Activated CD4-positive, alpha-beta memory T cell treated with anti-CD3 and anti-CD28 coated beads, Interleukin-2, amount 10 ng/mL, durations not matched to agents 7 days and 5 days (primary cell): Measurements from ENCODE around the gene DNM2. TPM values are rescaled to one million over a fixed set of nuclear protein-coding genes. Genes with fewer than 3 reads are reported as not detected.

Experiments
- CTCF ChIA-PET: fragments of 350-600 bp; sonication (Branson Sonifier 250); formaldehyde crosslinking; loops from one replicate; lab custom pipeline; 2021; ENCODE audit warnings: antibody characterized with exemption, inconsistent platforms; lab: Charles Lee
- POLR2A ChIA-PET: fragments of 350-600 bp; sonication (Branson Sonifier 250); formaldehyde crosslinking; loops from one replicate; lab custom pipeline; 2021; ENCODE audit warnings: antibody characterized with exemption; lab: Charles Lee
- DNase-seq: peaks from one replicate; pipeline ENCODE4 v3.0.0-alpha.2; 2020
- H3K27ac Mint-ChIP-seq: one replicate; pipeline ENCODE4 v1.8.0; 2021; ENCODE audit warnings: mild to moderate bottlenecking, mixed read lengths
- H3K27me3 Mint-ChIP-seq: one replicate; pipeline ENCODE4 v1.8.0; 2021; ENCODE audit warnings: mixed read lengths
- H3K36me3 Mint-ChIP-seq: one replicate; pipeline ENCODE4 v1.8.0; 2021; ENCODE audit warnings: low read depth, mixed read lengths
- H3K4me1 Mint-ChIP-seq: one replicate; pipeline ENCODE4 v1.8.0; 2021; ENCODE audit warnings: mixed read lengths
- H3K4me3 Mint-ChIP-seq: one replicate; pipeline ENCODE4 v1.8.0; 2021; ENCODE audit warnings: mild to moderate bottlenecking, mixed read lengths
- H3K9me3 Mint-ChIP-seq: one replicate; pipeline ENCODE4 v1.8.0; 2021; ENCODE audit warnings: mixed read lengths
- total RNA-seq, 2 experiments: library from RNA; stranded (reverse); gene quantifications; one replicate each; pipeline ENCODE4 v1.2.3, GENCODE V29; 2021

The DNM2 gene
- total RNA-seq, 2 experiments from 2014 or later: 277 to 288 TPM

DNA sequence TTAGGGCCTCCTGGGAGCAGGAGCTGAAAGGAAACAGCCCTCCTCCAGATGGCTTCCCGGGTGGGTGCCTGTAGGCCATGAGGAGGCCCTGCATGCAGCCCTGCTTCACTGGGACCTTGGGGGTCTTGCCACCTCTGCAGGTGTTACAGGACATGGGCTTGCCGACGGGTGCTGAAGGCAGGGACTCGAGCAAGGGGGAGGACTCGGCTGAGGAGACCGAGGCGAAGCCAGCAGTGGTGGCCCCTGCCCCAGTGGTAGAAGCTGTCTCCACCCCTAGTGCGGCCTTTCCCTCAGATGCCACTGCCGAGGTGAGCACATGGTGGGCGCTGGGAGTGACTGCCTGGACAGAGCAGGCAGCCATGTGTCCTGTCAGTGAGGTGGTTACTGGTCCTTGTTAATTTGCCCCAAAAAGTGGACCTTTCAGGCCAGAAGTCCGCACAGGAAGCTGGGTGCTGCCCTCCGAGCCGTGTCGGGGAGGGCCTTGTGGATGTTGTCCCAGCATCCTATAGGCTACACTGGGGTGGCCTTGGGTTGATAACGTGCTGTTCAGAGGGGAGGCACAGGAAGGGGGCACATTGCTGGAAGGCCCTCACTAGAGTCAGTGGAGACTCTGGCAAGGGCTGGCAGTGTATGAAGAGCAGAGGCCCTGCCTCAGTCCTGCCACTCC, 35.3 kb upstream of the DNM2 start:
- no peaks in the 10 kb centered on the region for H3K4me1 Mint-ChIP-seq
- no peak overlapping the region for H3K27ac Mint-ChIP-seq
- peaks cover 72% of the 10 kb centered on the region for H3K36me3 Mint-ChIP-seq
- H3K9me3 Mint-ChIP-seq: no peaks in the 10 kb centered on the region
- ChIA-PET POLR2A (interaction anchor here (0.9 to 1.5 kb wide), 2 partner anchors 11 to 13 kb away, joined by 4 read pairs; no protein-coding TSS in a partner anchor), CTCF (no interaction called here)
- H3K27me3 Mint-ChIP-seq: no peaks in the 10 kb centered on the region
- H3K4me3 Mint-ChIP-seq: no peak overlapping the region
- no peak for DNase-seq

DNA sequence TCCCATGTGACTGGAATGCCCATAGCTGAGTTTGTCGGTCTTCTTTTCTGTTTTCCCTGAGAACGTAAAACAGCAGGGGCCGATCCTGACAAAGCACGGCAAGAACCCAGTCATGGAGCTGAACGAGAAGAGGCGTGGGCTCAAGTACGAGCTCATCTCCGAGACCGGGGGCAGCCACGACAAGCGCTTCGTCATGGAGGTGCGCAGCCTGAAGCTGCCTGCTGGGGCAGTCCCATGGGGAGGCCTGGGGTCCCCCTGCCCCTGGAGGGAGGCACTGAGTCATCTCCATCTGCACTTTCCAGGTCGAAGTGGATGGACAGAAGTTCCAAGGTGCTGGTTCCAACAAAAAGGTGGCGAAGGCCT, 34.8 kb upstream of the DNM2 start:
- Mint-ChIP-seq H3K27me3 (no peaks in the 10 kb centered on the region), H3K4me3 (no peak overlapping the region), H3K4me1 (no peaks in the 10 kb centered on the region), H3K36me3 (peaks cover 72% of the 10 kb centered on the region), H3K27ac (no peak overlapping the region), H3K9me3 (no peaks in the 10 kb centered on the region)
- ChIA-PET CTCF (no interaction called here), POLR2A (interaction anchor here (0.9 to 1.5 kb wide), 2 partner anchors 11 to 13 kb away, joined by 4 read pairs; no protein-coding TSS in a partner anchor)
- DNase-seq: no peak

GRCh38 chr19:10683582-10683981, 34.3 kb upstream of the DNM2 start:
- no peaks in the 10 kb centered on the region for H3K27me3 Mint-ChIP-seq
- H3K4me3 Mint-ChIP-seq: no peak overlapping the region
- no peak overlapping the region for H3K27ac Mint-ChIP-seq
- no peaks in the 10 kb centered on the region for H3K9me3 Mint-ChIP-seq
- ChIA-PET POLR2A (no interaction called here), CTCF (no interaction called here)
- H3K36me3 Mint-ChIP-seq: peaks cover 71% of the 10 kb centered on the region
- no peak for DNase-seq
- no peaks in the 10 kb centered on the region for H3K4me1 Mint-ChIP-seq

DNA sequence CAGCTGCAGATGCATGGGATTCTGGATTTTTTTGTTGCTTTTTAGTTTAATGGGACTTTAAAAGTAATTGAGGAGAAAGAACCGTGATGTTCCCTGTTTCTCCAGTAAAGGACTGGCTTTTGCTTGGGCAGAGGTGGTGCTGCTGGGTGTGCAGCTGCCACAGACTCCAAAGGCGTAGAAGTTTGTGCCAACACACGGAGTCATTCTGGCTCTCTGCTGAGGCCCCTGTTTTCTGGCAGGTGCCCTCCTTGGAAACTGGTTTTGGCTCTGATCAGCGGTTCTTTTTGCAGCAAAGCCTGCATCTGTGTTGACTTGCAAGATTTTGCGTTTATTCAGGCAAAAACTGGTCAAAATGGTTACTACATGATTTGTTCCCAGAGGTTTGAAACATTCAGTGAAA, 32.7 kb upstream of the DNM2 start:
- H3K27me3 Mint-ChIP-seq: no peaks in the 10 kb centered on the region
- ChIA-PET POLR2A (interaction anchor here (1.1 kb wide), 1 partner anchor 10 kb away, joined by 3 read pairs; no protein-coding TSS in a partner anchor), CTCF (no interaction called here)
- peaks cover 69% of the 10 kb centered on the region for H3K36me3 Mint-ChIP-seq
- no peaks in the 10 kb centered on the region for H3K4me1 Mint-ChIP-seq
- H3K27ac Mint-ChIP-seq: no peak overlapping the region
- H3K4me3 Mint-ChIP-seq: no peak overlapping the region
- H3K9me3 Mint-ChIP-seq: no peaks in the 10 kb centered on the region
- DNase-seq: no peak

- Mint-ChIP-seq H3K4me3 (no peak overlapping the region), H3K36me3 (peaks cover 74% of the 10 kb centered on the region), H3K4me1 (no peaks in the 10 kb centered on the region), H3K27me3 (no peaks in the 10 kb centered on the region), H3K27ac (no peak overlapping the region), H3K9me3 (no peaks in the 10 kb centered on the region)
- no peak for DNase-seq
- POLR2A ChIA-PET: interaction anchor here (1.3 kb wide), 1 partner anchor 106 kb away, joined by 3 read pairs; no protein-coding TSS in a partner anchor
- CTCF ChIA-PET: interaction anchor here (0.6 kb wide), 1 partner anchor 42 kb away, joined by 4 read pairs; no protein-coding TSS in a partner anchor
Measured at GRCh38 chr19:10686193-10686592, 31.7 kb upstream of the DNM2 start.

DNA sequence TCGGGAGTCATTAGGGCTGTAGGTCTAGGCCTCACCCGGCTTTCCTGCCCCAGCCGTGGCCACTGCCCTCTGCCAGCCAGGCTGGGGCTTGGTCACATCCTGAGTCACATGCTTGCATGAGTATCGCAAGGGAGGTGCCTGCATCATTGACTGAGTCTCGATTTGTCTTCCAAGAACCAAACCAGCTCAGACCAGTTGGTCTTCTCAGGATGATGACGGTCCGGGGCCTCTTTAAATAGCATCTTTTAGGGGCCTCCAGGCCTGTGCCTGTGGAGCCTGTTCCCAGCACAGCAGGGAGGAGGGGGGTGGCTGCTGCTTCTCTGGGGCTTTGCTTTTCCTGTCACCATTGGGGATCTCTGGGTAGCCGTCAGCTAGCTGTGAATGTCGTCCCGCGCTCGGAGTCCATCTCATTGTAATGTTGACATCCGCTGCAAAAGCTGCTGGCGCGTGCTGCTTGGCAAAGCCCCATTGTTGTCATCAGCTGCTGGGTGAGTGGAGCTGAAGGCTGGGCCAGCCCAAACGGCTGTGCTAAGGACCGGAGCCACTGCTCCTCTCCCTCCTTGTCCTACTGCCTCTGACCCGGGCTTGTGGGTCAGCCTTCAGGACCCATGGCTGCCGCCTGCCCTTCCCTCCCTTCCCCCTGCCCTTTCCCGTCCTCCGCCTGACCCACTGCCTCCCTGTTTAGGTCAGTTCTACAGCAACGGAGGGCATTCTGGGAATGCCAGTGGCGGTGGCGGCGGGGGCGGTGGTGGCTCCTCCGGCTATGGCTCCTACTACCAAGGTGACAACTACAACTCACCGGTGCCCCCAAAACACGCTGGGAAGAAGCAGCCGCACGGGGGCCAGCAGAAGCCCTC, 31.0 kb upstream of the DNM2 start:
- POLR2A ChIA-PET: interaction anchor here (1.2 to 1.3 kb wide), 2 partner anchors 15 to 107 kb away, joined by 3 read pairs; no protein-coding TSS in a partner anchor
- Mint-ChIP-seq H3K27ac (no peak overlapping the region), H3K9me3 (no peaks in the 10 kb centered on the region), H3K36me3 (peaks cover 74% of the 10 kb centered on the region), H3K4me1 (no peaks in the 10 kb centered on the region), H3K27me3 (no peaks in the 10 kb centered on the region), H3K4me3 (no peak overlapping the region)
- CTCF ChIA-PET: no interaction called here
- DNase-seq: no peak

- CTCF ChIA-PET: interaction anchor here (0.9 kb wide), 1 partner anchor 15 kb away, joined by 5 read pairs; no protein-coding TSS in a partner anchor
- POLR2A ChIA-PET: interaction anchor here (1.1 to 1.3 kb wide), 3 partner anchors 16 to 108 kb away, joined by 3 read pairs; no protein-coding TSS in a partner anchor
- Mint-ChIP-seq H3K27ac (no peak overlapping the region), H3K4me3 (no peak overlapping the region), H3K36me3 (peaks cover 75% of the 10 kb centered on the region), H3K4me1 (no peaks in the 10 kb centered on the region), H3K27me3 (no peaks in the 10 kb centered on the region), H3K9me3 (no peaks in the 10 kb centered on the region)
- DNase-seq: no peak
Measured at GRCh38 chr19:10687518-10688288, 30.2 kb upstream of the DNM2 start.

DNA sequence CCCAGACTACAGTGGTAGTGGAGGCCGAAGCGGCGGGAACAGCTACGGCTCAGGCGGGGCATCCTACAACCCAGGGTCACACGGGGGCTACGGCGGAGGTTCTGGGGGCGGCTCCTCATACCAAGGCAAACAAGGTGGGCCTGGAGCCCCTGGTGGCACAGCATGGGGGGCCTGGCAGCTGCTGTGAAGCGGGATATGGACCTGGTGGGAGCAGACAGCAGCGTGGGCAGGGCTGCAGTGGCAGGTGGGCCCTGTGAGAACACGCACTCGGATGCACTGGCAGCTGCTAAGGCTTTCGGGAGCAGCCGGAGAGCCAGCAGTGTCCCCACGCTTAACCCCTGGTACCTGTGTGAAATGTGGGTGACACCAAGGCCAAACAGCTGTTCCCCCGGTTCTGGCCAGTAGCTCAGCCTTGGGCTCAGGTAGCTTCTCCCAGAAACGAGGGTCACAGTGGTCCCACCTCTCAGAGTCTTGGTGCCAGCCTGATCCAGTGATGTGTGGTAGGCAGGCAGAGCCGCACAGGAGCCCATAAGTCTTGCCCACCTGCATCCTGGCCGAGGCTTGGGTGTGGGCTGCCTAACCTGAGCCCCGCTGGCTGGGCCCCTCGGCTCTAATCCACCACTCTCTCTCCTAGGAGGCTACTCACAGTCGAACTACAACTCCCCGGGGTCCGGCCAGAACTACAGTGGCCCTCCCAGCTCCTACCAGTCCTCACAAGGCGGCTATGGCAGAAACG, 29.2 kb upstream of the DNM2 start:
- no peak overlapping the region for H3K27ac Mint-ChIP-seq

GRCh38 chr19:10690341-10690781, 27.5 kb upstream of the DNM2 start:
- peaks cover 62% of the 10 kb centered on the region for H3K36me3 Mint-ChIP-seq
- H3K27me3 Mint-ChIP-seq: peaks cover under 1% of the 10 kb centered on the region
- H3K9me3 Mint-ChIP-seq: no peaks in the 10 kb centered on the region
- DNase-seq: no peak
- ChIA-PET POLR2A (no interaction called here), CTCF (interaction anchor here (1.1 to 1.4 kb wide), 2 partner anchors 9 to 11 kb away, joined by 4 to 5 read pairs; partner anchors contain the start of gene QTRT1)
- H3K4me1 Mint-ChIP-seq: peaks cover 5% of the 10 kb centered on the region
- no peak overlapping the region for H3K4me3 Mint-ChIP-seq
- H3K27ac Mint-ChIP-seq: no peak overlapping the region

More for the DNA sequence above, 29.2 kb upstream of the DNM2 start:
- H3K27me3 Mint-ChIP-seq: no peaks in the 10 kb centered on the region
- H3K4me3 Mint-ChIP-seq: no peak overlapping the region
- H3K9me3 Mint-ChIP-seq: no peaks in the 10 kb centered on the region
- DNase-seq: no peak
- no peaks in the 10 kb centered on the region for H3K4me1 Mint-ChIP-seq
- peaks cover 75% of the 10 kb centered on the region for H3K36me3 Mint-ChIP-seq
- ChIA-PET POLR2A (interaction anchor here (1.1 kb wide), 1 partner anchor 39 kb away, joined by 3 read pairs; no protein-coding TSS in a partner anchor), CTCF (interaction anchor here (0.9 to 1.1 kb wide), 2 partner anchors 12 to 14 kb away, joined by 4 to 5 read pairs; partner anchors contain the start of gene QTRT1)

DNA sequence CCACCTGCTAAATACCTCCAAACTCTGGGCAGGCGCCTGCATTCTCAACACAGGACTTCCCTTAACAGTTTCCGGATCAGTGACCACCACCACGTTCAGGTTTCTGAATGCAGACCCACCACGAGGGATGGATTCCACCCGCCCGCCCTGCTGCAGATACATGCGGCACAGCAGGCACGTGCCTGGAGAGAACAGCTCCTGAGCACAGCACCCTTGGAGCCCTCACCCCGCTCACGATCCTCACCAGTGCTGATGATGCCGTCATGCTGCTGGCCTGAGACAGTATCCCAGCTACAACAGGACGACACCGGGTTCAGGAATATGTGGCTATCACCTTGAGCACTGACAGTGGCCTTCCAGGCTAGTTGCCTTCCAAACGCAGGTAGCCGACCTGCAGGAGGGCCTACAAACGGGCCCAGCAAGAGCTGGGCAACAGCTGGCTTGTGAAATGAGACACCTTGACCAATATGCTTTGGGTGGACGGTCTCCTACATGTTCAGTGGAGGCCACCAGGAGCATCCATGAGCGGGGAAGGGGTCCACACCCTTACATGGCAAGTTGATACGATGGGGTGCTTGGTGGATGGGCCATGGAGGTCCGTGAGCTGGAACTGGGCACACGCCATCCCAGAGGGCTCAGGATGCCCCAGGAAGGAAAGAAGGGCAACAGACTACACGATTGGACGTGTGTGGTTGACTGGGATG, 26.5 kb upstream of the DNM2 start:
- Mint-ChIP-seq H3K9me3 (no peaks in the 10 kb centered on the region), H3K36me3 (peaks cover 58% of the 10 kb centered on the region), H3K27ac (no peak overlapping the region), H3K27me3 (peaks cover 7% of the 10 kb centered on the region), H3K4me1 (peaks cover 13% of the 10 kb centered on the region), H3K4me3 (no peak overlapping the region)
- CTCF ChIA-PET: interaction anchor here (1.0 kb wide), 1 partner anchor 11 kb away, joined by 3 read pairs; no protein-coding TSS in a partner anchor
- DNase-seq: no peak
- POLR2A ChIA-PET: interaction anchor here (0.7 kb wide), 1 partner anchor 10 kb away, joined by 5 read pairs; the partner anchor contains the start of gene QTRT1

DNA sequence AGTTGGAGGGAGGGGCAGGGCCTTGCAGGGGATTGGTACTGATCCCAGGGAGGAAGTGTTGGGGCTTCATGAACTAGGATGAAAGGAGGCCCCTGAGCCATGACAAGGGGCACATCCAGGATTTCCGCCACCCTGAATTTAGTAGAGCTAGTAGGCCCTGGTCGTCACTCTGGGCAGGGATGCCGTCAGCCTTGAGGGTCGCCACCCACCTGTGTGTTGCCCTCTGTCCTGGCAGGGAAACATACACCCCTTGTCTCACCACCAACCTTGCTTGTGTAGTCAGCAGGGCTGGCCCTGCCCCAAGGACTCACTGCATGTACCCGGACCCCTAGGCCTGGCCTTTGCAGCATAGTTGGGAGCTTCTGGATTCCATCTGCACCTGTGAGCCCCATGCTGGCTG, 26.0 kb upstream of the DNM2 start:
- H3K36me3 Mint-ChIP-seq: peaks cover 55% of the 10 kb centered on the region
- H3K27ac Mint-ChIP-seq: no peak overlapping the region
- peaks cover 16% of the 10 kb centered on the region for H3K4me1 Mint-ChIP-seq
- H3K9me3 Mint-ChIP-seq: no peaks in the 10 kb centered on the region
- ChIA-PET POLR2A (interaction anchor here (0.7 kb wide), 1 partner anchor 9 kb away, joined by 5 read pairs; the partner anchor contains the start of gene QTRT1), CTCF (interaction anchor here (1.0 kb wide), 1 partner anchor 10 kb away, joined by 3 read pairs; no protein-coding TSS in a partner anchor)
- H3K4me3 Mint-ChIP-seq: no peak overlapping the region
- peaks cover 9% of the 10 kb centered on the region for H3K27me3 Mint-ChIP-seq
- DNase-seq: no peak
